Hematopoietic multipotent progenitor cell (in vitro differentiated cells): ENCODE data around the gene GEMIN5. TPM values are rescaled to one million over a fixed set of nuclear protein-coding genes. Genes with fewer than 3 reads are reported as not detected.
"Not testable (repeated sequence)": the region's sequence is repeated elsewhere in the genome, so short reads cannot be mapped to it uniquely, and the experiment has no call there.

Experiments
- DNase-seq, 3 donors: peaks; one replicate each; pipeline ENCODE4 v3.0.0-alpha.2; 2011 to 2015; ENCODE audit warnings: low read depth in 2 of 3, low spot score in 2 of 3
- total RNA-seq: library from RNA; depleted of rRNA; stranded (reverse); fragments of >200 nt; gene quantifications from one replicate; pipeline ENCODE4 v1.2.3, GENCODE V29; 2012

The GEMIN5 gene
- total RNA-seq, 1 donor = 14.8 TPM

GRCh38 chr5:154943527-154943926, 5.5 kb upstream of the GEMIN5 start:
- no peak for DNase-seq

GRCh38 chr5:154940772-154941620, 3.0 kb upstream of the GEMIN5 start, which contains the start of gene MRPL22:
Gene MRPL22 (plus strand): TSS chr5:154941073. CDS start chr5:154941111, 38 bp downstream.
- peak; percentile 93 to 96 (median 95) for DNase-seq

- DNase-seq = no peak
These were observed 2.4 kb upstream of the GEMIN5 start for GRCh38 chr5:154940375-154940771.

GRCh38 chr5:154939387-154939786, 1.4 kb upstream of the GEMIN5 start:
- DNase-seq = not testable (repeated sequence)

GRCh38 chr5:154937186-154937717, 759 bp downstream of the GEMIN5 start:
- no peak for DNase-seq

GRCh38 chr5:154934881-154935280, 3.1 kb downstream of the GEMIN5 start:
- no peak for DNase-seq

GRCh38 chr5:154933537-154933936, 4.5 kb downstream of the GEMIN5 start:
- DNase-seq = no peak

- DNase-seq = no peak
These were observed 14.3 kb downstream of the GEMIN5 start for GRCh38 chr5:154923441-154924430.

- no peak for DNase-seq
These were observed 20.3 kb downstream of the GEMIN5 start for GRCh38 chr5:154917757-154918156.

- no peak for DNase-seq
These were observed 21.1 kb downstream of the GEMIN5 start for GRCh38 chr5:154916874-154917273.

- DNase-seq = not testable (repeated sequence)
These were observed 32.4 kb downstream of the GEMIN5 start for GRCh38 chr5:154905601-154906000.

GRCh38 chr5:154901913-154902312, 36.1 kb downstream of the GEMIN5 start:
- no peak for DNase-seq

GRCh38 chr5:154901276-154901675, 36.7 kb downstream of the GEMIN5 start:
- DNase-seq = no peak

GRCh38 chr5:154900066-154900465, 37.9 kb downstream of the GEMIN5 start:
- no peak for DNase-seq

- DNase-seq = no peak
These were observed 38.7 kb downstream of the GEMIN5 start for GRCh38 chr5:154899151-154899816.

- DNase-seq = no peak
These were observed 39.8 kb downstream of the GEMIN5 start for GRCh38 chr5:154898210-154898609.

- no peak for DNase-seq
These were observed 41.3 kb downstream of the GEMIN5 start for GRCh38 chr5:154896562-154897165.

GRCh38 chr5:154895606-154896561, 42.1 kb downstream of the GEMIN5 start:
- no peak for DNase-seq

- DNase-seq = no peak
These were observed 44.6 kb downstream of the GEMIN5 start for GRCh38 chr5:154893381-154893780.
